Neural progenitor cell (in vitro differentiated cells): ENCODE measurements around the gene DDX31.

Experiments
- CTCF ChIP-seq: fragments of 200-600 bp; sonication (generic); IDR thresholded peaks from 2 replicates; pipeline ENCODE4 v1.5.1; 2017; ENCODE audit warnings: antibody characterized with exemption, mild to moderate bottlenecking
- EZH2 ChIP-seq: fragments of 200-600 bp; sonication (generic); IDR thresholded peaks from 2 replicates; pipeline ENCODE4 v1.6.1; 2017; ENCODE audit warnings: antibody characterized with exemption, mild to moderate bottlenecking, moderate library complexity

- TF ChIP-seq CTCF, result no peak
- no peak for TF ChIP-seq EZH2
These were observed 39.1 kb upstream of the DDX31 start for GRCh38 chr9:132708769-132709430.
